HG02678 (cell line): ENCODE data around the gene PHF3.
A peak's percentile ranks its signal among the peaks of the same experiment; 100 is the strongest.

Experiments
- ATAC-seq: cut with Tn5 transposase; IDR thresholded peaks from one replicate; pipeline ENCODE4 v1.9.1; 2021; ENCODE audit warnings: mild to moderate bottlenecking, moderate library complexity; ENCODE audit not compliant: unreplicated experiment

The PHF3 gene

GRCh38 chr6:63644668-63645326, 9.2 kb downstream of the PHF3 start:
- no peak for ATAC-seq

- no peak for ATAC-seq
These were observed 13.7 kb downstream of the PHF3 start for GRCh38 chr6:63649269-63649668.

- ATAC-seq: no peak
These were observed 14.3 kb downstream of the PHF3 start for GRCh38 chr6:63649847-63650265.

GRCh38 chr6:63652980-63653379, 17.4 kb downstream of the PHF3 start:
- ATAC-seq: no peak

- ATAC-seq: no peak
These were observed 25.2 kb downstream of the PHF3 start for GRCh38 chr6:63660757-63661156.

- ATAC-seq: no peak
These were observed 26.2 kb downstream of the PHF3 start for GRCh38 chr6:63661769-63662168.

- no peak for ATAC-seq
These were observed 27.7 kb downstream of the PHF3 start for GRCh38 chr6:63663147-63663955.

GRCh38 chr6:63663956-63664281, 28.3 kb downstream of the PHF3 start:
- no peak for ATAC-seq

- ATAC-seq: no peak
These were observed 35.6 kb downstream of the PHF3 start for GRCh38 chr6:63671098-63671754.

- no peak for ATAC-seq
These were observed 37.1 kb downstream of the PHF3 start for GRCh38 chr6:63672582-63673129.

- no peak for ATAC-seq
These were observed 38.1 kb downstream of the PHF3 start for GRCh38 chr6:63673692-63674091.

- ATAC-seq: no peak
These were observed 39.0 kb downstream of the PHF3 start for GRCh38 chr6:63674635-63675034.

GRCh38 chr6:63675138-63675537, 39.5 kb downstream of the PHF3 start:
- no peak for ATAC-seq

GRCh38 chr6:63676412-63677114, 41.0 kb downstream of the PHF3 start:
- ATAC-seq: no peak

GRCh38 chr6:63677282-63677681, 41.7 kb downstream of the PHF3 start:
- ATAC-seq: no peak

GRCh38 chr6:63683071-63683603, 47.5 kb downstream of the PHF3 start:
- no peak for ATAC-seq

- ATAC-seq: peak; percentile 88
These were observed 50.1 kb downstream of the PHF3 start for GRCh38 chr6:63685446-63686379.

GRCh38 chr6:63689421-63689820, 53.8 kb downstream of the PHF3 start:
- no peak for ATAC-seq

- no peak for ATAC-seq
These were observed 54.6 kb downstream of the PHF3 start for GRCh38 chr6:63690221-63690620.

- ATAC-seq: no peak
These were observed 70.1 kb downstream of the PHF3 start for GRCh38 chr6:63705707-63706106.
